ENCODE measurements around the gene GATA3. TPM values are rescaled to one million over a fixed set of nuclear protein-coding genes. Genes with fewer than 3 reads are reported as not detected.

The GATA3 gene
- total RNA-seq, 3 donors from 2014 or later (not counting 1 experiment from before 2014, with no cell fraction given) = 50.3 to 92.2 (median 68.8) TPM

DNA sequence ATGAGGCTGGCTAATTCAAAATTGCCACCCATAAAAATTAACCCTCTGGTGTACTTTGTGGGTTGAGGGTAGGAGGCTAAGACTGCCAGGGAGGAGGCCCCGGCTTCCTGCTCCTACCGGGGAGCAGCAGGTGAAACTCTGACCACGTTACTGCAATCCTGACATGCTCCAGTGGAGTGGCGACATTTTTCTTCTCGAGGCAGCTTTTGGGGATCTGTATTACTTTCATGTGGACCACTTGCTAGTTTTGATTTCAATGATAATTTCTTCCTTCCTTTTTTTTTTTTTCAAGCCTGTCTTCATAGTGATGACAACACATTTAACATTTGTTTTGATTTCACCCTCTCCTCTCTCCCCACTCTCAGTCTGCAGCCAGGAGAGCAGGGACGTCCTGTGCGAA lies 14.6 kb downstream of the GATA3 start:
- no peaks in the 10 kb centered on the region for H3K27me3 ChIP-seq (ENCODE audit: control insufficient read depth, insufficient read depth, low read length)
- peaks cover 31% of the 10 kb centered on the region for H3K4me1 ChIP-seq (ENCODE audit: control insufficient read depth, insufficient read depth, low read length)
- no peak overlapping the region for H3K4me3 ChIP-seq (ENCODE audit: low read length)
- no peaks in the 10 kb centered on the region for H3K9me3 Mint-ChIP-seq
- H3K36me3 Mint-ChIP-seq = peaks cover 60% of the 10 kb centered on the region
- intact Hi-C loops (cut with micrococcal nuclease) = no loop called here
- H3K9me3 ChIP-seq (ENCODE audit: control insufficient read depth, insufficient read depth, low read length) = no peaks in the 10 kb centered on the region
- TF ChIP-seq, protein P1, sequence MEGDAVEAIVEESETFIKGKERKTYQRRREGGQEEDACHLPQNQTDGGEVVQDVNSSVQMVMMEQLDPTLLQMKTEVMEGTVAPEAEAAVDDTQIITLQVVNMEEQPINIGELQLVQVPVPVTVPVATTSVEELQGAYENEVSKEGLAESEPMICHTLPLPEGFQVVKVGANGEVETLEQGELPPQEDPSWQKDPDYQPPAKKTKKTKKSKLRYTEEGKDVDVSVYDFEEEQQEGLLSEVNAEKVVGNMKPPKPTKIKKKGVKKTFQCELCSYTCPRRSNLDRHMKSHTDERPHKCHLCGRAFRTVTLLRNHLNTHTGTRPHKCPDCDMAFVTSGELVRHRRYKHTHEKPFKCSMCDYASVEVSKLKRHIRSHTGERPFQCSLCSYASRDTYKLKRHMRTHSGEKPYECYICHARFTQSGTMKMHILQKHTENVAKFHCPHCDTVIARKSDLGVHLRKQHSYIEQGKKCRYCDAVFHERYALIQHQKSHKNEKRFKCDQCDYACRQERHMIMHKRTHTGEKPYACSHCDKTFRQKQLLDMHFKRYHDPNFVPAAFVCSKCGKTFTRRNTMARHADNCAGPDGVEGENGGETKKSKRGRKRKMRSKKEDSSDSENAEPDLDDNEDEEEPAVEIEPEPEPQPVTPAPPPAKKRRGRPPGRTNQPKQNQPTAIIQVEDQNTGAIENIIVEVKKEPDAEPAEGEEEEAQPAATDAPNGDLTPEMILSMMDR (IDR thresholded peaks at IDR 0.05) = no peak
- DNase-seq (no peak), ATAC-seq (no peak)
- H3K27me3 Mint-ChIP-seq (ENCODE audit: low read depth in 2 of 2) = no peaks in the 10 kb centered on the region
- 47% methylated on average over 7 of the region's 7 CpGs for WGBS (ENCODE audit: insufficient coverage)
- H3K4me3 Mint-ChIP-seq = peak overlapping the region; percentile 21
- H3K27ac ChIP-seq (ENCODE audit: low read length) = no peak overlapping the region
- peak overlapping the region in 1 of 2 donors; percentile 98 for H3K27ac Mint-ChIP-seq
- H3K4me1 Mint-ChIP-seq = peaks cover 63 to 75% of the 10 kb centered on the region in 2 donors
- peaks cover 81% of the 10 kb centered on the region for H3K36me3 ChIP-seq (ENCODE audit: control insufficient read depth, insufficient read depth, low read length)

DNA sequence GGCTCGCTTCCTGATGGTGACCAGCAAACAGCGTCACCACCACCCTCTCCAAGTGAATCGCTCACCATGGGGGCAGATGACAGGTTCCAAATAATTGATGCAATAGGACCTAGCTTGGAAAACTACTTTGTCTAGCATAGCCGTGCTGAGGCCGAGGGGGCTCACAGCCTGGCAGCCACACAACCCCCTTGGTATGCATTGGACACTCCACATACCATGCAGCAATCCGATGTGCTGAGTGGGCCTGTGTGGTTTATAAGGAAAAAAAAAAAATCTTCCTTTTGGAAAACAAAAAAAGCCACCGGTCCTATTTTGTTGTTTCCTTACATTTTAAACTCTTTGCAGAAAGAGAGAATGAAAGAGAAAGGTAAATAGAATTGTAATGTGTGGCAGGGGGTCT lies 15.1 kb downstream of the GATA3 start:
- H3K27me3 Mint-ChIP-seq (ENCODE audit: low read depth in 2 of 2) = no peaks in the 10 kb centered on the region
- H3K27ac Mint-ChIP-seq = peak overlapping the region in 1 of 2 donors; percentile 98
- ATAC-seq = no peak
- intact Hi-C loops (cut with micrococcal nuclease) = no loop called here
- no peak overlapping the region for H3K27ac ChIP-seq (ENCODE audit: low read length)
- TF ChIP-seq, protein P1 (IDR thresholded peaks at IDR 0.05) = no peak
- peaks cover 64 to 75% of the 10 kb centered on the region in 2 donors for H3K4me1 Mint-ChIP-seq
- WGBS (ENCODE audit: insufficient coverage) = 87% methylated on average over 6 of the region's 7 CpGs
- H3K9me3 Mint-ChIP-seq = no peaks in the 10 kb centered on the region
- H3K4me3 Mint-ChIP-seq = no peak overlapping the region
- no peak overlapping the region for H3K4me3 ChIP-seq (ENCODE audit: low read length)
- peaks cover 81% of the 10 kb centered on the region for H3K36me3 ChIP-seq (ENCODE audit: control insufficient read depth, insufficient read depth, low read length)
- peaks cover 31% of the 10 kb centered on the region for H3K4me1 ChIP-seq (ENCODE audit: control insufficient read depth, insufficient read depth, low read length)
- no peak for DNase-seq
- no peaks in the 10 kb centered on the region for H3K9me3 ChIP-seq (ENCODE audit: control insufficient read depth, insufficient read depth, low read length)
- no peaks in the 10 kb centered on the region for H3K27me3 ChIP-seq (ENCODE audit: control insufficient read depth, insufficient read depth, low read length)
- H3K36me3 Mint-ChIP-seq = peaks cover 60% of the 10 kb centered on the region

DNA sequence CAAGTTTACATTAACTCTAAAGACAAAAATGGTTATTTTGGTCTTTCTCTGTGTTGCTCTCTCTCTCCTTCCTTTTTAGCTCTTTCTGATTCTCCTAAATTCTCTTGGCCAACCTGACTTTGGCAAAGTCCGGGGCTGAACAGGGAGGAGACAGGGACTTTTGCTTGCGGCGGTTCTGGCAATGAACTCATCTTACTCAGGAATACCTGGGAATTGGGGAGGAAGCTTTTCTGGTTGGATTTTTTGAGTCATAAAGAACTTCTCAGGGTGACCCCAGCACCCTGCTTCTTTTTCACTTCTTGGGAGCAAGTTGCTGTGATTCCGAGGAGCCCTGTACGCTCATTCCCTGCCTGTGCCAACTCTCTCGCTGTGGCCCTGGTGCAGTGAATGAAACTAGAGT lies 16.0 kb downstream of the GATA3 start:
- no peak overlapping the region for H3K4me3 Mint-ChIP-seq
- peaks cover 63 to 76% of the 10 kb centered on the region in 2 donors for H3K4me1 Mint-ChIP-seq
- WGBS (ENCODE audit: insufficient coverage) = over 99% methylated on average over 6 of the region's 6 CpGs

More for the DNA sequence above, 16.0 kb downstream of the GATA3 start:
- no peak overlapping the region for H3K27ac ChIP-seq (ENCODE audit: low read length)
- peaks cover 25% of the 10 kb centered on the region for H3K4me1 ChIP-seq (ENCODE audit: control insufficient read depth, insufficient read depth, low read length)
- H3K36me3 ChIP-seq (ENCODE audit: control insufficient read depth, insufficient read depth, low read length) = peaks cover 83% of the 10 kb centered on the region
- TF ChIP-seq, protein P1 (IDR thresholded peaks at IDR 0.05) = no peak
- H3K4me3 ChIP-seq (ENCODE audit: low read length) = no peak overlapping the region
- H3K9me3 ChIP-seq (ENCODE audit: control insufficient read depth, insufficient read depth, low read length) = no peaks in the 10 kb centered on the region
- Mint-ChIP-seq H3K9me3 (no peaks in the 10 kb centered on the region), H3K36me3 (peaks cover 60% of the 10 kb centered on the region), H3K27me3 (ENCODE audit: low read depth in 2 of 2) (no peaks in the 10 kb centered on the region), H3K27ac (peak overlapping the region; percentile 38 to 81)
- no peaks in the 10 kb centered on the region for H3K27me3 ChIP-seq (ENCODE audit: control insufficient read depth, insufficient read depth, low read length)
- ATAC-seq (no peak), DNase-seq (no peak)
- intact Hi-C loops (cut with micrococcal nuclease) = no loop called here

All from natural killer cell (primary cell).